ENCODE results near the gene KIF3A. TPM values are rescaled to one million over a fixed set of nuclear protein-coding genes. Genes with fewer than 3 reads are reported as not detected.

KIF3A gene
- total and polyA plus RNA-seq, 3 donors from 2014 or later: 23.2 to 38.6 (median 30.8) TPM

GRCh38 chr5:132662004-132662401 is 75.3 kb downstream of the KIF3A start:
- H3K27ac ChIP-seq: no peak overlapping the region
- peaks cover 6% of the 10 kb centered on the region for H3K4me1 ChIP-seq
- 89 to 95% methylated on average over 9 of the region's 9 CpGs for WGBS, 2 donors
- no peak for TF ChIP-seq POLR2A (IDR thresholded peaks at IDR 0.05)
- TF ChIP-seq CTCF (IDR thresholded peaks at IDR 0.05): no peak
- H3K4me3 ChIP-seq: no peak overlapping the region
- no peaks in the 10 kb centered on the region for H3K27me3 ChIP-seq
- no peak for DNase-seq
- no peaks in the 10 kb centered on the region for H3K9me3 ChIP-seq
- intact Hi-C loops (cut with DNase I; ENCODE audit: low total_unique reads): no loop called here
- no peaks in the 10 kb centered on the region for H3K36me3 ChIP-seq (ENCODE audit: low read depth, missing control alignments)

GRCh38 chr5:132661231-132662003 is 75.9 kb downstream of the KIF3A start:
- intact Hi-C loops (cut with DNase I; ENCODE audit: low total_unique reads): no loop called here
- no peak for DNase-seq

GRCh38 chr5:132659598-132660493 is 77.5 kb downstream of the KIF3A start:
- WGBS, 2 donors: 85 to 95% methylated on average over 15 to 23 of the region's 23 CpGs
- H3K27ac ChIP-seq: no peak overlapping the region
- TF ChIP-seq CTCF (IDR thresholded peaks at IDR 0.05): no peak
- TF ChIP-seq POLR2A (IDR thresholded peaks at IDR 0.05): no peak
- H3K4me1 ChIP-seq: peaks cover 9% of the 10 kb centered on the region
- no peak for DNase-seq
- H3K36me3 ChIP-seq (ENCODE audit: low read depth, missing control alignments): no peaks in the 10 kb centered on the region
- no peaks in the 10 kb centered on the region for H3K27me3 ChIP-seq
- H3K4me3 ChIP-seq: no peak overlapping the region
- no peaks in the 10 kb centered on the region for H3K9me3 ChIP-seq
- intact Hi-C loops (cut with DNase I; ENCODE audit: low total_unique reads): no loop called here

More at GRCh38 chr5:132661231-132662003, 75.9 kb downstream of the KIF3A start:
- Histone ChIP-seq H3K4me1 (peaks cover 6% of the 10 kb centered on the region), H3K4me3 (no peak overlapping the region), H3K27ac (no peak overlapping the region), H3K9me3 (no peaks in the 10 kb centered on the region), H3K27me3 (no peaks in the 10 kb centered on the region), H3K36me3 (ENCODE audit: low read depth, missing control alignments) (no peaks in the 10 kb centered on the region)
- WGBS, 2 donors: 79 to 81% methylated on average over 12 of the region's 12 CpGs
- TF ChIP-seq CTCF (IDR thresholded peaks at IDR 0.05) (no peak), POLR2A (IDR thresholded peaks at IDR 0.05) (no peak)

- Histone ChIP-seq H3K4me1 (peaks cover 3% of the 10 kb centered on the region), H3K27ac (no peak overlapping the region), H3K4me3 (no peak overlapping the region), H3K27me3 (no peaks in the 10 kb centered on the region), H3K9me3 (no peaks in the 10 kb centered on the region), H3K36me3 (ENCODE audit: low read depth, missing control alignments) (no peaks in the 10 kb centered on the region)
- intact Hi-C loops (cut with DNase I; ENCODE audit: low total_unique reads): no loop called here
- DNase-seq: no peak
- 96 to 98% methylated on average over 5 to 9 of the region's 9 CpGs for WGBS, 2 donors
- TF ChIP-seq POLR2A (IDR thresholded peaks at IDR 0.05) (no peak), CTCF (IDR thresholded peaks at IDR 0.05) (no peak)
These were observed 78.7 kb downstream of the KIF3A start for GRCh38 chr5:132658381-132659302.

Data from testis (tissue), 3 donors.